KMS-11 (cell line): ENCODE results near the gene SLC24A3.

Experiments used
- H2AFZ ChIP-seq: fragments of 200-600 bp; sonication (generic); 2 replicates; pipeline ENCODE4 v1.6.1; 2016; ENCODE audit warnings: antibody characterized with exemption, mixed run types, low read depth
- H3K27ac ChIP-seq: fragments of 200-600 bp; sonication (generic); 2 replicates; pipeline ENCODE4 v1.6.1; 2016; ENCODE audit warnings: mild to moderate bottlenecking, mixed run types
- H3K27me3 ChIP-seq: fragments of 200-600 bp; sonication (generic); 2 replicates; pipeline ENCODE4 v1.6.1; 2017; ENCODE audit warnings: mild to moderate bottlenecking, low read depth, mixed run types, moderate library complexity; ENCODE audit not compliant: insufficient read depth
- H3K36me3 ChIP-seq: fragments of 200-600 bp; sonication (generic); 2 replicates; pipeline ENCODE4 v1.6.1; 2017; ENCODE audit warnings: mild to moderate bottlenecking, mixed run types; ENCODE audit not compliant: insufficient read depth
- H3K4me1 ChIP-seq: fragments of 200-600 bp; sonication (generic); 2 replicates; pipeline ENCODE4 v1.6.1; 2016; ENCODE audit warnings: mild to moderate bottlenecking, low read depth, mixed run types; ENCODE audit not compliant: poor library complexity, severe bottlenecking
- H3K4me2 ChIP-seq: fragments of 200-600 bp; sonication (generic); 2 replicates; pipeline ENCODE4 v1.7.0; 2016; ENCODE audit warnings: mild to moderate bottlenecking, mixed run types
- H3K4me3 ChIP-seq: fragments of 200-600 bp; sonication (generic); IDR thresholded peaks from 2 replicates; pipeline ENCODE4 v1.6.1; 2017; ENCODE audit warnings: low read depth, low read length, mixed read lengths; ENCODE audit not compliant: insufficient read depth
- H3K79me2 ChIP-seq: fragments of 200-600 bp; sonication (generic); 2 replicates; pipeline ENCODE4 v1.6.1; 2016; ENCODE audit warnings: low read depth, mixed run types; ENCODE audit not compliant: insufficient read depth
- H3K9ac ChIP-seq: fragments of 200-600 bp; sonication (generic); 2 replicates; pipeline ENCODE4 v1.6.1; 2016; ENCODE audit warnings: mild to moderate bottlenecking, mixed run types
- H4K20me1 ChIP-seq: fragments of 200-600 bp; sonication (generic); 2 replicates; pipeline ENCODE4 v1.6.1; 2016; ENCODE audit warnings: mild to moderate bottlenecking, mixed run types; ENCODE audit not compliant: insufficient read depth
- TF ChIP-seq, protein P1 (sequence below): fragments of 200-600 bp; sonication (generic); conservative IDR thresholded peaks from 2 replicates; pipeline ENCODE4 v1.6.1; 2017; ENCODE audit warnings: low read depth, mild to moderate bottlenecking, antibody characterized with exemption, low read length, moderate library complexity, mixed read lengths

SLC24A3 gene

DNA sequence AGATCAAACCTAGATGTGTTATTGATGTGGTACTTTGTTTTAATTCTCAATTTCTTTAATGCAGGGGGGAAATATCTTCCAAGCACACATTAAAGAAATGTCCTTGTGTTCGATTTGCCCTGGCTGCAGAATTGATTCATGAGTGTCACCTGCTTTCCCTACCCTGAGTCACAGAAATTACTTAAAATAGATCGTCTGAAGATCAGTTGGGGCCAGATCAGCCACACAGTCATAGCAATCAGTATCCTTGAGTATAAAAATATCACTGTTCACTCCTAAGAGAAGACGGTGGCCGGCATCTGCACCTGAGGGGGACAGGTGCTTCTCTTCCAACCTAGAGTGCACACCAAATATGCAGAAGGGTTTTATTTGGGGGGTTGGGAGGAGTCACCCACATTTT lies 430.4 kb downstream of the SLC24A3 start:
- H3K79me2 ChIP-seq, result no peaks in the 10 kb centered on the region
- no peak overlapping the region for H2AFZ ChIP-seq
- H3K27ac ChIP-seq, result no peak overlapping the region
- no peak overlapping the region for H3K4me3 ChIP-seq
- no peak overlapping the region for H3K9ac ChIP-seq
- TF ChIP-seq, protein P1, sequence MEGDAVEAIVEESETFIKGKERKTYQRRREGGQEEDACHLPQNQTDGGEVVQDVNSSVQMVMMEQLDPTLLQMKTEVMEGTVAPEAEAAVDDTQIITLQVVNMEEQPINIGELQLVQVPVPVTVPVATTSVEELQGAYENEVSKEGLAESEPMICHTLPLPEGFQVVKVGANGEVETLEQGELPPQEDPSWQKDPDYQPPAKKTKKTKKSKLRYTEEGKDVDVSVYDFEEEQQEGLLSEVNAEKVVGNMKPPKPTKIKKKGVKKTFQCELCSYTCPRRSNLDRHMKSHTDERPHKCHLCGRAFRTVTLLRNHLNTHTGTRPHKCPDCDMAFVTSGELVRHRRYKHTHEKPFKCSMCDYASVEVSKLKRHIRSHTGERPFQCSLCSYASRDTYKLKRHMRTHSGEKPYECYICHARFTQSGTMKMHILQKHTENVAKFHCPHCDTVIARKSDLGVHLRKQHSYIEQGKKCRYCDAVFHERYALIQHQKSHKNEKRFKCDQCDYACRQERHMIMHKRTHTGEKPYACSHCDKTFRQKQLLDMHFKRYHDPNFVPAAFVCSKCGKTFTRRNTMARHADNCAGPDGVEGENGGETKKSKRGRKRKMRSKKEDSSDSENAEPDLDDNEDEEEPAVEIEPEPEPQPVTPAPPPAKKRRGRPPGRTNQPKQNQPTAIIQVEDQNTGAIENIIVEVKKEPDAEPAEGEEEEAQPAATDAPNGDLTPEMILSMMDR, result no peak
- no peak overlapping the region for H3K4me2 ChIP-seq
- no peaks in the 10 kb centered on the region for H4K20me1 ChIP-seq
- H3K4me1 ChIP-seq, result no peaks in the 10 kb centered on the region
- H3K36me3 ChIP-seq, result no peaks in the 10 kb centered on the region
- H3K27me3 ChIP-seq, result no peaks in the 10 kb centered on the region

DNA sequence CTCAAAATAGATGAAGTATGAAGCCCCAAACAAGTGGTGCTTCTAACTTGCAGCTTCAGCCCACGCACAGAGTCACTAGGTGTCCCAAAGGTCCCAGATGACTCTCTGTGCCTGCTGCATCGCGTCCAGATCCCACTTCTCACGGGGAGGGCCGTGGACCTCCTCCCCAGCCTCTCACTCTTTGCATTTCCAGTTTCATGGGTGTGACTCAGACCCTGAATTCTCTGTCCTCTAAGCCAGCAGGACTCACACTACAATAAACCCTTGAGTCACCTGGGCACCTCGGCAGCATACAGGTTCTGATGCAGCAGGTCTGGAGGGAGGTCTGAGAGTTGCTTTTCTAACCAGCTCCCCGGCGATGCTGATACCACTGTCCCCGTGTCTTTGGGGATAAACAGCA lies 431.6 kb downstream of the SLC24A3 start:
- Histone ChIP-seq H3K79me2 (no peaks in the 10 kb centered on the region), H3K4me1 (no peaks in the 10 kb centered on the region), H3K4me3 (no peak overlapping the region), H3K9ac (no peak overlapping the region), H3K27ac (no peak overlapping the region), H2AFZ (no peak overlapping the region), H3K4me2 (no peak overlapping the region), H4K20me1 (no peaks in the 10 kb centered on the region), H3K27me3 (no peaks in the 10 kb centered on the region), H3K36me3 (no peaks in the 10 kb centered on the region)
- TF ChIP-seq, protein P1, result no peak

DNA sequence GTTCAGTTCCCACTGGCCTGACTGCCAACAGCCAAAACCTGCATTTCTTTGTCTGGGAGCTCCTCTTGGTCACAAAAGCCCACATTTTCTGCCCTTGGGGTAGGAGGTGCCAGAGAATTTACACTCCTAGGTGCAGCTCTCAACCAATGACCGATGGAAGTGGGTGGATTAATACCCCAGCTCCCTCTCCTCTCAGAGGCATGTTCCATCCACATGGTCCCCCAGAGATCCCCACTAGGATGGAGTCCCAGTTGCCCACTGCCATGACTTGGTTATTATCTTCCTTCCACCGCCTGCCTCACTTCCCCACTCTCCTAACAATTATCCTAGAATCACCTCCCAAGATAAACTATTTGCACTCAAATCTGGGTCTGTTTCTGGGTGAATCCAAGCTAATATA lies 434.5 kb downstream of the SLC24A3 start:
- H3K4me1 ChIP-seq, result no peaks in the 10 kb centered on the region
- no peak overlapping the region for H3K9ac ChIP-seq
- H3K27me3 ChIP-seq, result no peaks in the 10 kb centered on the region
- no peaks in the 10 kb centered on the region for H3K36me3 ChIP-seq
- no peak overlapping the region for H2AFZ ChIP-seq
- no peak overlapping the region for H3K4me2 ChIP-seq
- no peak overlapping the region for H3K4me3 ChIP-seq
- H4K20me1 ChIP-seq, result no peaks in the 10 kb centered on the region
- H3K79me2 ChIP-seq, result no peaks in the 10 kb centered on the region
- TF ChIP-seq, protein P1, result no peak
- H3K27ac ChIP-seq, result no peak overlapping the region

DNA sequence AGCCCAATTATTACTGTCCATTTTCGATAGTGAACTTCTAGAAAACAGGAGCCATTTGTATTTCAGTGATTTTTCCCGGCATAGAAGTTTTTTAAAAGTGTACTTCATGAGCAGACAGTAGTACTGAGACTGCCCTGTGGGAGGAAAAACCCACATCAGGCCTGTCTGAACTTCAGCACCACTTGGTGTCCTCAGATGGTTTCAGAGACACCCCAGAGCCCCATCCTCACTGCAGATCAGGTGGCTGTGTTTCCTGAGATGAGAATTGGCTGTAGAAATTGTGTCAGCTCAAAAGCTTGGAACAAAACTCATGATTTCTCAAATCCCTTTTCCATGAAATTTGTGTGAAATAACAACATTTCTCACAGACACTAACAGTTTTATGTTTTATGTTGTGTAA lies 435.6 kb downstream of the SLC24A3 start:
- Histone ChIP-seq H3K9ac (no peak overlapping the region), H4K20me1 (no peaks in the 10 kb centered on the region), H3K79me2 (no peaks in the 10 kb centered on the region)

More for the DNA sequence above, 435.6 kb downstream of the SLC24A3 start:
- no peaks in the 10 kb centered on the region for H3K27me3 ChIP-seq
- H3K4me2 ChIP-seq, result no peak overlapping the region
- H3K4me1 ChIP-seq, result no peaks in the 10 kb centered on the region
- TF ChIP-seq, protein P1, result no peak
- no peaks in the 10 kb centered on the region for H3K36me3 ChIP-seq
- H3K27ac ChIP-seq, result no peak overlapping the region
- H2AFZ ChIP-seq, result no peak overlapping the region
- no peak overlapping the region for H3K4me3 ChIP-seq
